ENCODE measurements around the gene LIMK1.

LIMK1 gene

GRCh38 chr7:74126220-74126880 lies 42.7 kb downstream of the LIMK1 start:
- no peak overlapping the region for H3K4me3 ChIP-seq (ENCODE audit: low read depth, low read length)

GRCh38 chr7:74129887-74130286 lies 46.3 kb downstream of the LIMK1 start:
- Histone ChIP-seq H3K9me3 (no peaks in the 10 kb centered on the region), H3K4me1 (no peaks in the 10 kb centered on the region), H3K27me3 (no peaks in the 10 kb centered on the region; the same call in 1 of the 2 replicates), H3K36me3 (no peaks in the 10 kb centered on the region), H3K4me3 (ENCODE audit: low read depth, low read length) (no peak overlapping the region)
- TF ChIP-seq CTCF (IDR thresholded peaks at IDR 0.05; ENCODE audit: low read depth, low read length), result no peak
- no peak for DNase-seq

More at GRCh38 chr7:74126220-74126880, 42.7 kb downstream of the LIMK1 start:
- Histone ChIP-seq H3K36me3 (peaks cover 2% of the 10 kb centered on the region; the same call in 1 of the 2 replicates), H3K27me3 (no peaks in the 10 kb centered on the region; the same call in 1 of the 2 replicates), H3K4me1 (no peaks in the 10 kb centered on the region), H3K9me3 (no peaks in the 10 kb centered on the region)
- no peak for TF ChIP-seq CTCF (IDR thresholded peaks at IDR 0.05; ENCODE audit: low read depth, low read length)
- DNase-seq, result no peak

- no peaks in the 10 kb centered on the region for H3K36me3 ChIP-seq
- DNase-seq, result no peak
- no peaks in the 10 kb centered on the region for H3K9me3 ChIP-seq
- H3K4me3 ChIP-seq (ENCODE audit: low read depth, low read length), result no peak overlapping the region
- no peaks in the 10 kb centered on the region; the same call in 1 of the 2 replicates for H3K27me3 ChIP-seq
- no peaks in the 10 kb centered on the region for H3K4me1 ChIP-seq
- TF ChIP-seq CTCF (IDR thresholded peaks at IDR 0.05; ENCODE audit: low read depth, low read length), result no peak
These were observed 46.9 kb downstream of the LIMK1 start for GRCh38 chr7:74130518-74130917.

- no peaks in the 10 kb centered on the region for H3K27me3 ChIP-seq
- DNase-seq, result no peak
- TF ChIP-seq CTCF (IDR thresholded peaks at IDR 0.05; ENCODE audit: low read depth, low read length), result no peak
- H3K36me3 ChIP-seq, result no peaks in the 10 kb centered on the region
- no peaks in the 10 kb centered on the region for H3K9me3 ChIP-seq
- H3K4me1 ChIP-seq, result no peaks in the 10 kb centered on the region
- no peak overlapping the region for H3K4me3 ChIP-seq (ENCODE audit: low read depth, low read length)
These were observed 50.6 kb downstream of the LIMK1 start for GRCh38 chr7:74134117-74134620.

GRCh38 chr7:74138334-74138867 lies 54.8 kb downstream of the LIMK1 start:
- TF ChIP-seq CTCF (IDR thresholded peaks at IDR 0.05; ENCODE audit: low read depth, low read length), result no peak
- no peak overlapping the region for H3K4me3 ChIP-seq (ENCODE audit: low read depth, low read length)
- no peak for DNase-seq
- H3K4me1 ChIP-seq, result no peaks in the 10 kb centered on the region
- H3K27me3 ChIP-seq, result no peaks in the 10 kb centered on the region
- no peaks in the 10 kb centered on the region for H3K36me3 ChIP-seq
- no peaks in the 10 kb centered on the region for H3K9me3 ChIP-seq

Data from BE2C (cell line).